NCI-H1092 treated with DMSO at 0.1 percent for 48 hours (cell line): ENCODE data around the gene SLC25A21.
"Not testable (repeated sequence)": the region's sequence is repeated elsewhere in the genome, so short reads cannot be mapped to it uniquely, and the experiment has no call there.

Source experiments
- DNase-seq: peaks from one replicate; lab custom pipeline; 2025; lab: John Stamatoyannopoulos, UW

Gene SLC25A21

GRCh38 chr14:36869125-36869524 lies 303.3 kb downstream of the SLC25A21 start:
- no peak for DNase-seq

- DNase-seq, result no peak
These were observed 305.5 kb downstream of the SLC25A21 start for GRCh38 chr14:36866867-36867266.

- no peak for DNase-seq
These were observed 309.1 kb downstream of the SLC25A21 start for GRCh38 chr14:36863271-36863670.

GRCh38 chr14:36862237-36862636 lies 310.2 kb downstream of the SLC25A21 start:
- DNase-seq, result not testable (repeated sequence)

GRCh38 chr14:36860831-36861230 lies 311.6 kb downstream of the SLC25A21 start:
- no peak for DNase-seq

GRCh38 chr14:36859119-36859518 lies 313.3 kb downstream of the SLC25A21 start:
- DNase-seq, result no peak

GRCh38 chr14:36857842-36858445 lies 314.5 kb downstream of the SLC25A21 start:
- no peak for DNase-seq

GRCh38 chr14:36857136-36857535 lies 315.3 kb downstream of the SLC25A21 start:
- DNase-seq, result peak; percentile 95

GRCh38 chr14:36856095-36856878 lies 316.1 kb downstream of the SLC25A21 start:
- DNase-seq, result peak; percentile 30

- DNase-seq, result no peak
These were observed 317.0 kb downstream of the SLC25A21 start for GRCh38 chr14:36855396-36855795.

GRCh38 chr14:36852981-36853691 lies 319.3 kb downstream of the SLC25A21 start:
- no peak for DNase-seq

- no peak for DNase-seq
These were observed 324.2 kb downstream of the SLC25A21 start for GRCh38 chr14:36848213-36848612.

GRCh38 chr14:36847366-36847765 lies 325.0 kb downstream of the SLC25A21 start:
- no peak for DNase-seq

GRCh38 chr14:36845356-36846012 lies 326.9 kb downstream of the SLC25A21 start:
- no peak for DNase-seq

- DNase-seq, result no peak
These were observed 327.8 kb downstream of the SLC25A21 start for GRCh38 chr14:36844443-36845195.

GRCh38 chr14:36843410-36843809 lies 329.0 kb downstream of the SLC25A21 start:
- no peak for DNase-seq

- peak; percentile 77 for DNase-seq
These were observed 337.3 kb downstream of the SLC25A21 start for GRCh38 chr14:36835128-36835527.

- no peak for DNase-seq
These were observed 338.1 kb downstream of the SLC25A21 start for GRCh38 chr14:36834293-36834692.

- DNase-seq, result no peak
These were observed 342.9 kb downstream of the SLC25A21 start for GRCh38 chr14:36829547-36829946.

GRCh38 chr14:36827861-36828260 lies 344.5 kb downstream of the SLC25A21 start:
- DNase-seq, result no peak

GRCh38 chr14:36826614-36827013 lies 345.8 kb downstream of the SLC25A21 start:
- DNase-seq, result no peak

- DNase-seq, result no peak
These were observed 347.6 kb downstream of the SLC25A21 start for GRCh38 chr14:36824854-36825253.
